ENCODE results near the gene CACNA1S. TPM values are rescaled to one million over a fixed set of nuclear protein-coding genes. Genes with fewer than 3 reads are reported as not detected.

CACNA1S gene
- total RNA-seq, 1 donor from 2014 or later, result 0.06 TPM

GRCh38 chr1:200992382-200993048 lies 119.7 kb downstream of the CACNA1S start:
- ATAC-seq (no peak), DNase-seq (no peak)
- Histone ChIP-seq H3K4me1 (no peaks in the 10 kb centered on the region), H3K4me3 (no peak overlapping the region), H3K27me3 (ENCODE audit: low read depth) (no peaks in the 10 kb centered on the region), H3K36me3 (peaks cover 35% of the 10 kb centered on the region), H3K27ac (no peak overlapping the region), H3K9me3 (no peaks in the 10 kb centered on the region)
- TF ChIP-seq CTCF (IDR thresholded peaks at IDR 0.05), result no peak
- intact Hi-C loops (cut with DNase I), result no loop called here

GRCh38 chr1:200991097-200991614 lies 121.1 kb downstream of the CACNA1S start:
- Histone ChIP-seq H3K27ac (no peak overlapping the region), H3K27me3 (ENCODE audit: low read depth) (no peaks in the 10 kb centered on the region), H3K4me1 (no peaks in the 10 kb centered on the region), H3K4me3 (no peak overlapping the region), H3K36me3 (peaks cover 35% of the 10 kb centered on the region), H3K9me3 (no peaks in the 10 kb centered on the region)
- no peak for TF ChIP-seq CTCF (IDR thresholded peaks at IDR 0.05)
- DNase-seq, result no peak
- no peak for ATAC-seq
- intact Hi-C loops (cut with DNase I), result no loop called here

GRCh38 chr1:200990114-200990513 lies 122.1 kb downstream of the CACNA1S start:
- H3K4me3 ChIP-seq, result no peak overlapping the region
- no peak for DNase-seq
- no peak for ATAC-seq
- no peak overlapping the region for H3K27ac ChIP-seq
- intact Hi-C loops (cut with DNase I), result no loop called here
- no peak for TF ChIP-seq CTCF (IDR thresholded peaks at IDR 0.05)
- H3K27me3 ChIP-seq (ENCODE audit: low read depth), result no peaks in the 10 kb centered on the region
- peaks cover 35% of the 10 kb centered on the region for H3K36me3 ChIP-seq
- no peaks in the 10 kb centered on the region for H3K4me1 ChIP-seq
- H3K9me3 ChIP-seq, result no peaks in the 10 kb centered on the region

Other genes with a start within 250 kb of the CACNA1S start
- 0.62 TPM for gene GPR25, start 239.4 kb downstream of the CACNA1S start, total RNA-seq
- 7.8 TPM for gene INAVA, start 217.5 kb downstream of the CACNA1S start, total RNA-seq
- 4.7 TPM for gene KIF21B, start 88.7 kb downstream of the CACNA1S start, total RNA-seq
- gene ASCL5, start 14.8 kb upstream of the CACNA1S start, total RNA-seq, result not detected
- 47.9 TPM for gene TMEM9, start 42.0 kb upstream of the CACNA1S start, total RNA-seq
- 0.18 TPM for gene IGFN1, start 78.4 kb upstream of the CACNA1S start, total RNA-seq
- 2.2 TPM for gene PKP1, start 171.1 kb upstream of the CACNA1S start, total RNA-seq